Breast epithelium (tissue), 4 donors: Measurements from ENCODE around the gene GAST. TPM values are rescaled to one million over a fixed set of nuclear protein-coding genes. Genes with fewer than 3 reads are reported as not detected.
"Not testable (repeated sequence)": the region's sequence is repeated elsewhere in the genome, so short reads cannot be mapped to it uniquely, and the experiment has no call there.

ENCODE experiments used
- DNase-seq, 2 donors: peaks; one replicate each; pipeline ENCODE4 v3.0.0-alpha.2; 2019; ENCODE audit warnings: low spot score in 2 of 2
- H3K27ac ChIP-seq, 2 donors: fragments of 200-600 bp; sonication (generic) in 1 of 2; one replicate each; pipeline ENCODE4 v1.5.1; 2016 to 2019; ENCODE audit warnings: mild to moderate bottlenecking in 1 of 2
- H3K27me3 ChIP-seq, 2 donors: fragments of 200-600 bp; sonication (generic) in 1 of 2; one replicate each; pipeline versions ENCODE4 v1.5.1 to v1.6.0; 2017 to 2019; ENCODE audit warnings: control low read depth in 1 of 2, mild to moderate bottlenecking in 1 of 2
- H3K36me3 ChIP-seq: fragments of 200-600 bp; one replicate; pipeline ENCODE4 v1.5.1; 2019
- H3K4me1 ChIP-seq, 2 donors: fragments of 200-600 bp; sonication (generic); one replicate each; pipeline ENCODE4 v1.5.1; 2016 to 2019; ENCODE audit warnings: control low read depth in 1 of 2
- H3K4me3 ChIP-seq, 3 donors: fragments of 200-600 bp; sonication (generic); 1 replicate in 2 of 3; 2 replicates in 1 of 3; pipeline ENCODE4 v1.5.1; 2016 to 2019; ENCODE audit warnings: mild to moderate bottlenecking in 3 of 3, moderate library complexity in 2 of 3
- H3K9me3 ChIP-seq, 2 donors: fragments of 200-600 bp; sonication (generic) in 1 of 2; one replicate each; pipeline ENCODE4 v1.5.1; 2016 to 2019; ENCODE audit warnings: control low read depth in 1 of 2
- CTCF ChIP-seq, 3 donors: fragments of 450-650 bp; IDR thresholded peaks; one replicate each; pipeline ENCODE4 v1.5.1; 2016 to 2017; ENCODE audit warnings: antibody characterized with exemption in 3 of 3, mild to moderate bottlenecking in 3 of 3, moderate library complexity in 3 of 3
- POLR2A ChIP-seq: fragments of 450-650 bp; IDR thresholded peaks from one replicate; pipeline ENCODE4 v1.6.1; 2016; ENCODE audit warnings: antibody characterized with exemption, mild to moderate bottlenecking, moderate library complexity
- POLR2AphosphoS5 ChIP-seq, 3 donors: sonication (generic); formaldehyde crosslinking; IDR thresholded peaks; one replicate each; pipeline ENCODE4 v1.6.1; 2017; ENCODE audit warnings: antibody characterized with exemption in 3 of 3
- intact Hi-C: fragments of 100-400 bp; cut with DNase I; formaldehyde crosslinking; loops from one replicate; pipeline ENCODE4 v1.15.1; 2023; ENCODE audit warnings: low total_unique reads
- total RNA-seq, 3 donors: library from RNA; depleted of rRNA; stranded (reverse); fragments of >200 nt; gene quantifications; one replicate each; pipeline ENCODE4 v1.1.0, GENCODE V29; 2016

The GAST gene
- total RNA-seq, 3 donors from 2014 or later: not detected

- no peaks in the 10 kb centered on the region for H3K36me3 ChIP-seq
- TF ChIP-seq POLR2AphosphoS5 (IDR thresholded peaks at IDR 0.05) (no peak), CTCF (IDR thresholded peaks at IDR 0.05) (peak in 1 of 3 donors; percentile 8)
- H3K27me3 ChIP-seq: no peaks in the 10 kb centered on the region
- H3K4me1 ChIP-seq: peaks cover 0 to 9% of the 10 kb centered on the region in 2 donors
- H3K9me3 ChIP-seq: no peaks in the 10 kb centered on the region
- DNase-seq: peak in 1 of 2 donors; percentile 51
- peak overlapping the region; percentile 40 to 72 (median 52) for H3K4me3 ChIP-seq
- H3K27ac ChIP-seq: peak overlapping the region; percentile 93 to 94
- intact Hi-C loops: no loop called here
These were observed 45.9 kb upstream of the GAST start for GRCh38 chr17:41666237-41666641.

GRCh38 chr17:41666708-41667279, 45.3 kb upstream of the GAST start:
- Histone ChIP-seq H3K27ac (peak overlapping the region; percentile 93 to 94), H3K36me3 (no peaks in the 10 kb centered on the region), H3K9me3 (no peaks in the 10 kb centered on the region), H3K4me1 (peaks cover 0 to 9% of the 10 kb centered on the region in 2 donors), H3K27me3 (no peaks in the 10 kb centered on the region), H3K4me3 (peak overlapping the region; percentile 40 to 72 (median 52))
- TF ChIP-seq POLR2AphosphoS5 (IDR thresholded peaks at IDR 0.05): peak in 1 of 3 donors; percentile 16
- peak; percentile 92 to 98 (median 97) for TF ChIP-seq CTCF (IDR thresholded peaks at IDR 0.05)
- TF ChIP-seq POLR2A: no peak
- peak; percentile 71 to 89 for DNase-seq
- intact Hi-C loops: no loop called here

GRCh38 chr17:41667280-41668041, 44.7 kb upstream of the GAST start:
- H3K9me3 ChIP-seq: no peaks in the 10 kb centered on the region
- H3K4me1 ChIP-seq: peaks cover 0 to 9% of the 10 kb centered on the region in 2 donors
- intact Hi-C loops: no loop called here
- no peak for DNase-seq
- TF ChIP-seq CTCF (IDR thresholded peaks at IDR 0.05) (peak in 2 of 3 donors; percentile 1), POLR2AphosphoS5 (IDR thresholded peaks at IDR 0.05) (no peak)
- H3K27ac ChIP-seq: peak overlapping the region; percentile 93 to 94
- H3K36me3 ChIP-seq: no peaks in the 10 kb centered on the region
- no peak overlapping the region for H3K4me3 ChIP-seq
- H3K27me3 ChIP-seq: no peaks in the 10 kb centered on the region

- DNase-seq: no peak
- Histone ChIP-seq H3K36me3 (no peaks in the 10 kb centered on the region), H3K4me1 (no peaks in the 10 kb centered on the region), H3K4me3 (no peak overlapping the region), H3K9me3 (no peaks in the 10 kb centered on the region), H3K27me3 (no peaks in the 10 kb centered on the region), H3K27ac (no peak overlapping the region)
- intact Hi-C loops: no loop called here
- TF ChIP-seq POLR2AphosphoS5 (IDR thresholded peaks at IDR 0.05): no peak
- TF ChIP-seq CTCF (IDR thresholded peaks at IDR 0.05): no peak
- no peak for TF ChIP-seq POLR2A
These were observed 40.0 kb upstream of the GAST start for GRCh38 chr17:41672153-41672552.

GRCh38 chr17:41675157-41676057, 36.7 kb upstream of the GAST start:
- H3K27ac ChIP-seq, H3K36me3 ChIP-seq, H3K27me3 ChIP-seq, H3K9me3 ChIP-seq, H3K4me3 ChIP-seq, H3K4me1 ChIP-seq, intact Hi-C loops, DNase-seq: not testable (repeated sequence)
